ENCODE measurements around the gene EEF2KMT.
"Not testable (repeated sequence)": the region's sequence is repeated elsewhere in the genome, so short reads cannot be mapped to it uniquely, and the experiment has no call there.

- TF ChIP-seq, protein P1, sequence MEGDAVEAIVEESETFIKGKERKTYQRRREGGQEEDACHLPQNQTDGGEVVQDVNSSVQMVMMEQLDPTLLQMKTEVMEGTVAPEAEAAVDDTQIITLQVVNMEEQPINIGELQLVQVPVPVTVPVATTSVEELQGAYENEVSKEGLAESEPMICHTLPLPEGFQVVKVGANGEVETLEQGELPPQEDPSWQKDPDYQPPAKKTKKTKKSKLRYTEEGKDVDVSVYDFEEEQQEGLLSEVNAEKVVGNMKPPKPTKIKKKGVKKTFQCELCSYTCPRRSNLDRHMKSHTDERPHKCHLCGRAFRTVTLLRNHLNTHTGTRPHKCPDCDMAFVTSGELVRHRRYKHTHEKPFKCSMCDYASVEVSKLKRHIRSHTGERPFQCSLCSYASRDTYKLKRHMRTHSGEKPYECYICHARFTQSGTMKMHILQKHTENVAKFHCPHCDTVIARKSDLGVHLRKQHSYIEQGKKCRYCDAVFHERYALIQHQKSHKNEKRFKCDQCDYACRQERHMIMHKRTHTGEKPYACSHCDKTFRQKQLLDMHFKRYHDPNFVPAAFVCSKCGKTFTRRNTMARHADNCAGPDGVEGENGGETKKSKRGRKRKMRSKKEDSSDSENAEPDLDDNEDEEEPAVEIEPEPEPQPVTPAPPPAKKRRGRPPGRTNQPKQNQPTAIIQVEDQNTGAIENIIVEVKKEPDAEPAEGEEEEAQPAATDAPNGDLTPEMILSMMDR (IDR thresholded peaks at IDR 0.05), result not testable (repeated sequence)
- TF ChIP-seq POLR2A (IDR thresholded peaks at IDR 0.05), result not testable (repeated sequence)
Observed at GRCh38 chr16:5073771-5074170, 23.8 kb downstream of the EEF2KMT start.
